Psoas muscle (tissue), 8 donors: Measurements from ENCODE around the gene ARHGAP10. TPM values are rescaled to one million over a fixed set of nuclear protein-coding genes. Genes with fewer than 3 reads are reported as not detected.

Experiments used
- ATAC-seq, 4 donors: fragments of 200-7000 bp; cut with Tn5 transposase; one replicate each; pipeline ENCODE4 v1.9.1; 2020; ENCODE audit warnings: moderate library complexity in 3 of 4, mild to moderate bottlenecking in 2 of 4
- DNase-seq, 2 donors: peaks; one replicate each; pipeline ENCODE4 v3.0.0-alpha.2; 2020
- H3K27ac ChIP-seq: fragments of 200-600 bp; one replicate; pipeline ENCODE4 v1.8.0; 2022
- H3K27me3 ChIP-seq, 3 donors: fragments of 200-600 bp in 1 of 3; one replicate each; pipeline versions ENCODE4 v1.6.1 to v1.8.0; 2013 to 2022; ENCODE audit warnings: low read length in 2 of 3, mild to moderate bottlenecking in 2 of 3, moderate library complexity in 1 of 3; ENCODE audit not compliant: insufficient read depth in 3 of 3
- H3K36me3 ChIP-seq, 2 donors: fragments of 200-600 bp in 1 of 2; one replicate each; pipeline versions ENCODE4 v1.6.1 to v1.8.0; 2013 to 2022; ENCODE audit warnings: low read depth in 1 of 2, mild to moderate bottlenecking in 1 of 2, moderate library complexity in 1 of 2; ENCODE audit not compliant: insufficient read depth in 1 of 2
- H3K4me1 ChIP-seq: fragments of 200-600 bp; one replicate; pipeline ENCODE4 v1.8.0; 2022
- H3K4me3 ChIP-seq: fragments of 200-600 bp; one replicate; pipeline ENCODE4 v1.8.0; 2022; ENCODE audit warnings: mild to moderate bottlenecking
- H3K9me3 ChIP-seq: fragments of 200-600 bp; one replicate; pipeline ENCODE4 v1.8.0; 2022
- CTCF ChIP-seq: fragments of 200-600 bp; IDR thresholded peaks from one replicate; pipeline ENCODE4 v1.8.0; 2022; ENCODE audit warnings: antibody characterized with exemption
- WGBS, 3 donors: extraction: QIAGEN DNeasy Blood & Tissue Kit; methylation state at CpG; one replicate each; pipeline versions ENCODE4 v1.1.6 to v1.1.7; 2013; 5-methylcytosine and 5-hydroxymethylcytosine counted together
- intact Hi-C, 2 donors: fragments of 100-400 bp; cut with DNase I; formaldehyde crosslinking; loops; one replicate each; pipeline versions ENCODE4 v1.11.0 to v1.14.2; 2022
- polyA plus RNA-seq, 3 donors: library from polyadenylated mRNA; stranded (reverse); fragments of 200-250 nt; gene quantifications; one replicate each; pipeline ENCODE4 v1.2.3, GENCODE V29; 2013
- total RNA-seq, 4 donors: library from RNA; stranded (reverse); fragmentation: NEBNext Ultra II Directional in 2 of 4; extraction: Animal tissue kit (Norgen Biotek cat#: 25700) in 2 of 4; gene quantifications; one replicate each; pipeline versions ENCODE4 v1.2.1 to v1.2.4, GENCODE V29; 2021 to 2023
- donor health status: healthy with polysubstance abuse.
- donor health status: DM: no; HTN: no; CAD: no; lungs with moderate emphysema.
- donor health status: Bipolar disorder and iron deficiency.
- donor health status: healthy.
- donor health status: DM: yes; HTN: yes; CAD: no.
- donor health status: DM: no; HTN: no; CAD: no.
- donor health status: DM: no; HTN: no; CAD: no.
- donor health status: DM: yes; HTN: yes; CAD: no.

Gene ARHGAP10
- total and polyA plus RNA-seq, 7 donors, result 28.8 to 43.5 (median 34.0) TPM

DNA sequence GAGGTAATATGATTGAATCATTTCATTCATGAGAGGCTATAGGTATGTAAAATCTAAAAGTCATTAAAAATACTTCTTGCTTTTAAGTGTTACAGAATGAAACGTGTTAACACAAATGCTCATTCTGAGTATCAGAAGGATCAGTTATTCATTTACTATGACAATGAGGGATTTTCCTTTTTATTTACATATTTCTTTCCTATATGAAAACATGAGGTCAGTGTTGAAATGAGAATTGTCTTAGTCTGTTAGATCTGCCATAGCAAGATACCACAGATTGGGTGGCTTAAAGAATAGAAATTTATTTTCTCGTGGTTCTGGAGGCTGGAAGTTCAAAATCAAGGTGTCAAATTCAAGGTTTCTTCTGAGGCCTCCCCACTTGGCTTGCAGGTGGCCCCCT is 181.2 kb downstream of the ARHGAP10 start:
- no peak overlapping the region for H3K27ac ChIP-seq
- H3K27me3 ChIP-seq, result no peaks in the 10 kb centered on the region
- no peaks in the 10 kb centered on the region for H3K4me1 ChIP-seq
- peaks cover 3 to 76% of the 10 kb centered on the region in 2 donors for H3K36me3 ChIP-seq
- WGBS, 3 donors, result 92 to 97% (median 95%) methylated on average over 2 of the region's 2 CpGs
- intact Hi-C loops, result no loop called here
- H3K4me3 ChIP-seq, result no peak overlapping the region
- no peak for DNase-seq
- no peaks in the 10 kb centered on the region for H3K9me3 ChIP-seq
- ATAC-seq, result no peak
- no peak for TF ChIP-seq CTCF

GRCh38 chr4:147916351-147916750 is 184.5 kb downstream of the ARHGAP10 start:
- Histone ChIP-seq H3K4me3 (no peak overlapping the region), H3K27ac (no peak overlapping the region), H3K9me3 (no peaks in the 10 kb centered on the region), H3K36me3 (peaks cover 3 to 55% of the 10 kb centered on the region in 2 donors), H3K4me1 (no peaks in the 10 kb centered on the region), H3K27me3 (no peaks in the 10 kb centered on the region)
- 47 to 62% (median 48%) methylated on average over 4 of the region's 4 CpGs for WGBS, 3 donors
- intact Hi-C loops, result no loop called here
- TF ChIP-seq CTCF, result no peak
- ATAC-seq, result no peak
- no peak for DNase-seq

- Histone ChIP-seq H3K27me3 (no peaks in the 10 kb centered on the region), H3K4me1 (peaks cover 8% of the 10 kb centered on the region), H3K27ac (no peak overlapping the region), H3K4me3 (no peak overlapping the region), H3K36me3 (peaks cover 0 to 24% of the 10 kb centered on the region in 2 donors), H3K9me3 (no peaks in the 10 kb centered on the region)
- 91 to 97% (median 96%) methylated on average over 2 of the region's 2 CpGs for WGBS, 3 donors
- no peak for TF ChIP-seq CTCF
- no peak for DNase-seq
- intact Hi-C loops, result no loop called here
- no peak for ATAC-seq
Observed at GRCh38 chr4:147923381-147923780, 191.5 kb downstream of the ARHGAP10 start.

DNA sequence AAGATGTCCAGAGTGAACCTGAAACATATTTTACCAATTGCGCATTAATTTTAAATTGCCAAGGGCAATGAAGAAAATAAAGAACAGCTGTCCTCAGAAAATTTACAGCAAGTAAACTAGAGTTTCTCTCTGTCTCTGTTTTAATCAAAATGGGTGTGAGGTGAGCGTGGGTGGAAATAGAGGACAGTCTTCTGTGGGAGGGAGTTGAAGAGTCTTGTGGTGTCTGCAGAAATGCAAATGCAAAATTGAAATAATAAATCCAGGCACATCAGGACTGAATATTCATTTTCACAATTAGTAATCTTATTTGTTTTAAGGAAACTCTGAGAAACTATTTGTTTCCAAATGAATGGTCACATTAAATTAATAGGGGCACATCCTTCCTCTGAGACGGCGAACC is 192.0 kb downstream of the ARHGAP10 start:
- TF ChIP-seq CTCF, result no peak
- no peak for ATAC-seq
- no peak overlapping the region for H3K4me3 ChIP-seq
- H3K27ac ChIP-seq, result no peak overlapping the region
- H3K9me3 ChIP-seq, result no peaks in the 10 kb centered on the region
- peaks cover 8% of the 10 kb centered on the region for H3K4me1 ChIP-seq
- H3K27me3 ChIP-seq, result no peaks in the 10 kb centered on the region
- DNase-seq, result no peak
- intact Hi-C loops, result no loop called here
- H3K36me3 ChIP-seq, result peaks cover 0 to 21% of the 10 kb centered on the region in 2 donors
- 85 to 97% (median 94%) methylated on average over 4 of the region's 4 CpGs for WGBS, 3 donors
